Activated CD4-positive, CD25-positive, alpha-beta regulatory T cell treated with anti-CD3 and anti-CD28 coated beads, Interleukin-2, amount 50 U/mL, for 72 hours (primary cell): ENCODE data around the gene LRBA.

ENCODE experiments used
- DNase-seq: peaks from one replicate; pipeline ENCODE4 v3.0.0; 2021

Gene LRBA

GRCh38 chr4:150464523-150464922 lies 550.6 kb downstream of the LRBA start:
- DNase-seq, result no peak

GRCh38 chr4:150462743-150463142 lies 552.3 kb downstream of the LRBA start:
- no peak for DNase-seq

DNA sequence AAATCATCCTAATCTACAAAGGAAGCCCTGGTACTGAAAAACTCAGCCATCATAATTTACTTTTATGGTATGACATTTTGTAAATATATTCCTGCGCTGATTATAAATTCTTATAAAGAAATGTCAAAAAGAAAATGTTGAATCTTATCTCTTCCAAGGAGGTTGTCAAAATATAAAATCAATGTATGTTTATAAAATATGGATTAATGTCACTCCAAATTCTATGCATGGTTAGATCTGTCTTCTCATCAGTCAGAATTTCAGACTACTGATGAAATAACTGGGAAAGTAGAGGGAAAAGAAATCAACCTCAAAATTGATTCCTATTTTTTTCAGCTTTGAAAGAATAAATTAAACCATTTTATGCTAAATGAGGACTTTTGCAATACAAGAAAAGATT lies 553.1 kb downstream of the LRBA start:
- DNase-seq, result no peak

- DNase-seq, result no peak
Measured at GRCh38 chr4:150457802-150458201, 557.3 kb downstream of the LRBA start.

DNA sequence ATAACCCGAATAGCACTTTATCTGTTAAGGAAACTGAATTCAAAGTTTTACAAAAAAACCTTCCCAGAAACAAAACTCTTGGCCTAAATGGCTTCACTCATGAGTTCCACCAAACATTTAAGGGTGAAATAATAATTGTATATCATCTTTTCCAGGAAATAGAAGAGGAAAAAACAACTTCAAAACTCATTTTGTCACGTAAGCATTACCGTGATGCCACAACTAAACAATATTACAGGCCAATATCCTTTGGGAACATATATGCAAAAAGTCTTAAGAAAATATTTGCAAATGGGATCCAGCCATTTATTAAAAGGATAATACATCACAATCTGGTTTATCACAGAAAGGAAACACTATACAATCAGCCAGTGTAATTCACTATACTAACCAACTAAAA lies 563.2 kb downstream of the LRBA start:
- no peak for DNase-seq

DNA sequence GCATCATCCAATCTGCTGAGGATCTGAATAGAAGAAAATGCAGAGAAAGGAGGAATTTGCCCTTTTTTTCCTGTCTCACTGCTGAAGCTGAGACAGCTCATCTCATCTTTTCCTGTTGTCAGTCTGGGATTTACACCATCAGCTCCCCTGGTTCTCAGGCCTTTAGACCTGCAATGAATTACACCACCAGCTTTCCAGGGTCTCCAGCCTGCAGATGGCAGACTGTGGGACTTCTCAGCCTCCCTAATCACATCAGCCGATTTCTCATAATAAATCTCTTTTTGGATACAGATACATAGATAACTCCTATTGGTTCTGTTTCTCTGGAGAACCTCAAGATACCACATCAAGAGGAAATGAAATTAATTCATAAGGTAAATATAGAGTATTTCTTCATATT lies 567.7 kb downstream of the LRBA start:
- DNase-seq, result no peak

DNA sequence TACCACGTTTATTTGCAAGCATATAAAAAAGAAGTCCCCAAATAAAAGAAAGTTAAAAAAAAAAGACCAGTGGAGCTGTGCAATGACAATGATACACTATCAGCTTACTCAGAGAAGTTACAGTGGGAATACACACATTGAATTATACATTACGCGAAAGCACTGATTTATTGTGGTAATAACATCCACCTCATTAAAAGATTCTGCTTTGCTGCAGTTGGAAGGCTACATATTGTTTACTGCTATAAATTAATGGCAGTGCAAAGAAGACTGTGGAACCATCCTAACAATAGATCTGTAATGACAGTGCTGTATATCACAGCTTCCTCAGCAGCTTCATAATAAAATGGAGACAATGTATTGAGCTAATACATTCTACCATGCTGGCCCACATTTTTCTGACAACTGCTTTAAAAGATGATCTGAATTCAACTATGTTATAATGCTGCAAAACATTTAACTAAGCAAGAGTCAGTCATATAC lies 575.6 kb downstream of the LRBA start:
- no peak for DNase-seq

GRCh38 chr4:150436598-150437370 lies 578.3 kb downstream of the LRBA start:
- no peak for DNase-seq

DNA sequence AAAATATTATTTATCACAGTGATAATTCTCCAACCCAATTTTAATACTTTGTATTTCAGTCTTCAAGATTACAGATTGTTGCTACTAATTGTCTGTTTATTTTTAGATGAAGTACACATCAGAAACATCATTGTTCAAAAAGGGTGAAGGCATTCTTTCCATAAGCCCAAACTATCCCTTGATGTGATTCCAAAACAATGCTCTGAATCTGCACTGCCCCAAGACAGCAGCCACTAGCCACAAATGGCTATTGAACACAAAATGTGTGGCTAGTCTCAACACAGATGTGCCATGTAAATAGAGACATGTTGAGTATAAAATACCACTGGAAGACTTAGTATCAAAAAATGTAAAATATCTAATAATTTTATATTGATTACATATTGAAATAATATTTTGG lies 583.9 kb downstream of the LRBA start:
- DNase-seq, result no peak

DNA sequence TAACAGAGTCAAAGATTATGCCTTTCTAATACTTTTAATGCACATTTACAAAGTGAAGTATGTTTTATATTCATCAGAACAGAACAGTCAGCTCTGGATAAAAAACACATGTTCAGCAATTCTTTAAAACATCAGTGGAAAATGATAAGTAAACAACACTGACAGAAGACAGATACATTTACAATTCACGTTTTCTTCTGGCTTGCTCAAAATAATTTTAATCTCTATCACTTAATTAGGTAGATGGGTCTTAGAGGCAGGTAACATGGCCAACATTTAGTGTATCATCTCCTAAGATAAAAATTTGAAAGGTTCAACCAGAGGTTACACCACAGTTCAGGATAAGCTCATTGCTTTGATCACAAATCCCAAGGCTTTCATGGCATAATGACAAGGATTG lies 589.9 kb downstream of the LRBA start:
- DNase-seq, result no peak

DNA sequence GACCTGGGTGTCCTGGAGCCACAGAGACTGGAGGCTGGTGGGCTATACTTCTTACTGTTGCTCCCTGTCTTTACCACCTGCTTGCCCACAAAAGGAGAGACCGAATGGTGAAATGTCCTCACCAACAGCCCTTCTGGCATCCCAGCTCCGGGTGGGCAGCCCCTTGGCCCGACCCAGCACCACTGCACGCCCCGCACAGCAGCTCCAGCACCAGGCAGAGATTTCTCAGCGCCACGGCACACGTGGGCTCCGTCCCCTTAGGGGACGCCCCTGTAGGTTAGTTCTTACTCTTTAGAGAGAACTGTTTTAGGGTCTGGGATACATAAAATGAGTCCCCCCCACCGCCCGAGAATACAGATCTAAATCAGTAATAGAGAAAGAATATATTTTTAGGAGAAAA lies 591.6 kb downstream of the LRBA start:
- DNase-seq, result no peak

DNA sequence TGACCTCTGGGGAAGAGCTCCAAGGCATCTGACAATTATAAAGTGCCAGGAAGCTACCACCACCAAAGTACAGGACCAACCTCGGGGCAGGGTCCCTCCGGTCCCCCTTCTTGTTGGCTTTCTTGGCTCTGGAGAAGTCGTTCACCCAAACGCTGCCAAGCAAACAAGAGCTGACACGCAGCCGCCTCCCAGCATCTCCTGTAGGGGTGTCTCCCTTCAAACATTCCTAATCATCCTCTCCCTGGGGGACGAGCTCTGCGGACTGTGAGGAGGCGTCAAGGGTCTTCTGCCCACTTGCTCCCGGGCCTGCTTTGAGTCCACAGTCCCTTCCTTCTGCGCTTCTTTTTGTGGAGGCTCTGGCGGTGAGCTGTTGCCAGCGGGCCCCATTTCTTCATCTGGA lies 592.0 kb downstream of the LRBA start:
- no peak for DNase-seq

- DNase-seq, result no peak
Measured at GRCh38 chr4:150421612-150422011, 593.5 kb downstream of the LRBA start.

DNA sequence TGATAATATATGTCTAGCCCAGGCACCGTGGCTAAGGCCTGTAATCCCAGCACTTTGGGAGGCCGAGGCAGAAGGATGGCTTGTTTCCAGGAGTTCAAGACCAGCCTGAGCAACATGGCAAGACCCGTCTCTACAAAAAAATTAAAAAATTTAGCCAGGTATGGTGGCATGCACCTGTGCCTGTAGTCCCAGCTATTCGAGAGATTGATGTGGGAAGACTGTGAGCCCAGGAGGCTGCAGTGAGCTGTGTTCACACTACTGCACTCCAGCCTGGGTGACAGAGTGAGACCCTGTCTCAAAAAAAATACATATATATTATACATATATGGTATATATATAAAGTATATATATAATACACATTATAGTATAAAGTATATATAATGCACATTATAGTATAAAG lies 595.1 kb downstream of the LRBA start:
- DNase-seq, result no peak

DNA sequence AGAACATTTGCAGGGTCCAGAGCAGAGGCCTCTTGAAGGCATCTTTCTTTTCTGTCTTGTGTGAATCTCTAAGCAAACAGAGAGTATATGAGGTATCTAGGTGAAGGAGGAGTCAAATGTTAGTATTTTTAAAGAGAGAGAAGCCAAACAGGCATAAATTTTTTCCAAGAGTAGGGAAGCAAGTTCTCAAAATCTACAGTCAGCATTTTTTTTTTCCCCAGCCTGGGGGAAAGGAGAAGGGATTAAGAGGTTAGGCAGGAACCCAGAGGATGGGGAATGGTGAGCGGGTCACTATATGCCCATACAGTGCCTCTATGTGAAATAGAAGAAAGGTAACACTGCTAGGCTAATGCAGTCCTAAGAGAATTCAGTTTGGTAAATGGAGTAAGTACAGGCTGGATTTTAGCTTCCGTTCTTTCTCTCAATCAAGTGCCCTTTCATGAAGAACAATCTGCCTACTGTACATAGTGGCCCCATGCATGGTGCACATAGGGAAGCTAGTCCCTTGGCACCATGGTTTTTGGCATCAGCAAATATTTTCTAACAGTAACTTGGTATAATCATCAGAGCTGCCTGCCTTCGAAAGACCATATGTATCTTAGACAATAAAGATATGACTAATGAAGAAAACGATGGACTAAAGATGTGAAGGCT lies 596.2 kb downstream of the LRBA start:
- DNase-seq, result no peak

DNA sequence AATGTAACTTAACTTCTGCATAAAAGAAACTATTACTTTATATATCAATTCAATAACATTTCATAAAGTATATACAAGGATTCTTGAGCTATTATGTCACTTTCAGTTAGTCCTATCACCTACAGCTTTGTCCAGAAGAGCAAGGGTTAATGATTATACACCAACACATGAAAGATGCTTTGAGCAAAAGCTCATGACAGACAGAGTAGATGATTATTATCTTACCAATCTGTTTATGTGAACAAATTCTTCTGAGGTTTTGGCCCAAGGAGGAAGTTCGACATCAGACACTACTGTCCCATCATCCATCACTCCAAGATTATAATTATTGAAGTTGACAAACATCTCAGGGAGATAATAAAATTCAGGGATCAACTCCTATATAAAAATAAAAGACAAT lies 599.9 kb downstream of the LRBA start:
- no peak for DNase-seq

DNA sequence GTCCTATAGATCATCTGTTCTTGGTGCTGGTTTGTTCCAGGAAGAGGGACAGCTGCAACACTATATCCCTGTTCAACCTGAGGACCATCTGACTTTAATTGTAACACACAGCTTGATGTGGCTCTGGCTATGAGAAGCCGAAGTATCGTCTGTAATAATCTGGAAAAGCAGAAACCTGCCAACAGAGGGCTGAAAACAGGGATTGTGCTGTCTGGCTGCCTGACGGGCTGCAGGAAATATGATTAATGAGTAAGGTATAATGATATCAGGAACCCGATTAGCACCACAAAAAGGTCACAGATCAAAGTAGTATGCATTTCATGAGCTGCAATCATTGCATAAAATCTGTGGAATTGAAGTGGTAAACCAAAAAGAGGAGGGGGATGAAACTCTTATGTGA lies 603.6 kb downstream of the LRBA start:
- DNase-seq, result no peak

- DNase-seq, result no peak
Measured at GRCh38 chr4:150402871-150403272, 612.2 kb downstream of the LRBA start.

DNA sequence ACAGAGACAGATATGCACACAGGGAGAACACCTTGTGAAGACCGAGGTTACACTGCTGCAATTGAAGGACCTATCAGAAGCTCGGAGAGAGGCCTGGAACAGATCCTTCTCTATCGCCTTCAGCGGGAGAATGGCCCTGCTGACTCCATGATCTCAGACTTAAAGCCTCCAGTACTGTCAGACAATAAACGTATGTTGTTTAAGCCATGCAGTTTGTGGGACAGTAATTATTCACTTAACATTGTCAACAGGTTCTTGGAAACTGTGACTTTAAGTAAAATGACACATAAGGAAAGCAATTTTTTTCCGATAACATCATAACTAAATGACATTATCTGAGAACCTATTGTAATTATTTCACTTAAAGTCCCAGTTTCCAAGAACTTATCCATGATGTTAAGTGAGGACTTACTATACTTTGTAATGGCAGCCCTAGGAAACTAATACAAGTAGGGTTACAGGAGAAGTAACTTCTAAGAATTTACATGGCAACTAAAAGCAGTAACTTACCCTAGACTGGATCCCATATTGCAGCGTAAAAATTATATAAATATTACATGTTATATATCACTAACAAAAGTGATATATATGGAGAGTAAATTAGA lies 613.9 kb downstream of the LRBA start:
- DNase-seq, result no peak

GRCh38 chr4:150395872-150396271 lies 619.2 kb downstream of the LRBA start:
- DNase-seq, result no peak

GRCh38 chr4:150394046-150394445 lies 621.0 kb downstream of the LRBA start:
- DNase-seq, result no peak

- no peak for DNase-seq
Measured at GRCh38 chr4:150391052-150391451, 624.0 kb downstream of the LRBA start.

DNA sequence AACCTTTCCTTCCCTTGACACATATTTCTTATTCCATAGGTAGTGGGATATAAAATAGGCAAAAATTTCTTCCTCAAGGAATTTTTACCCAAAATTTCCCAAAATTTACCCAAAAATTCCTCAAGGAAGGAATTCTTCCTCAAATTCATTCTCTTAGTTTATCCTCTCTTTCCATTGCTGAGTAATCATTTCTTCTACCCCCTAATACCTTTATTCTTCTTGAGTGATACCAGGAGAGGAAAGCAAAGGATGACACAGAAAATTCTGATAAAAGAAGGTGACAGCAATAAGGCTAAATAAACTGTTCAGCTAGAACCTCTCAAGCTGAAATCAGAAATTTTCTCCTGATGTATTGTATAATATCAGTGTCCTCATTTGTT lies 624.6 kb downstream of the LRBA start:
- DNase-seq, result no peak

DNA sequence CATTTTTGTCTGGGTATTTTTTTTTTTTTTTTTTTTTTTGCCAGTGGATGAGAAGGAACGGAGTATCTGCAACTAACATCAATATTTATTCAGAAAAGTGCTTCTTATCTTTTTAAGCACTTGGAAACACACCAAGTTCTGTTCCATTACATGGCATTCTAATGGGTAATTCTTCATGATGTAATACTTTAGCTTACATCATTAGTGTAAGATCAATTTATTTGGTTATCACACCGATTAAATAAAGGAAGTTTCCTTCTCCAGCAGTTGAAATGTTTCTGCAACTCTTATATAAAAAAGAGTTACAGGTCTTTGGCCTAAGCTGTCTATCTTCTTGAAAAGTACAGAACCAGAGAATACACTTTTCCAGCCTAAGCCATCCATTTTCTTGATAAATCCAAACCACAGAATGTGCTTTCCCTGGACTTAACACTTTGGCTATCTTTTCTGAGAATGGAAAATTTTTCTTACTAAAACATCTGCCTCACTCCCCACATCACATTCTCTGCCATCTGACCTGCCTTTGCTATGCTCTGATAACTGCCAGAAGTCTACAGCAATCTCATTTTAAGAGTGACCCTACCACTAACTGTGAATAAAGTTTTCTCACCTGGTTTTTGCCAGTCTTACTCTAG lies 625.1 kb downstream of the LRBA start:
- no peak for DNase-seq
